B cell (primary cell): Measurements from ENCODE around the gene PSMD6. TPM values are rescaled to one million over a fixed set of nuclear protein-coding genes. Genes with fewer than 3 reads are reported as not detected.

Experiments
- ATAC-seq: fragments of 200-7000 bp; cut with Tn5 transposase; one replicate; pipeline ENCODE4 v1.10.0; 2021; ENCODE audit warnings: low read depth, mild to moderate bottlenecking, moderate number of reproducible peaks, moderate library complexity
- CTCF ChIA-PET: fragments of 350-600 bp; sonication (Branson Sonifier 250); formaldehyde crosslinking; loops from one replicate; lab custom pipeline; 2021; ENCODE audit warnings: antibody characterized with exemption, inconsistent platforms; lab: Charles Lee
- POLR2A ChIA-PET: fragments of 350-600 bp; sonication (Branson Sonifier 250); formaldehyde crosslinking; loops from one replicate; lab custom pipeline; 2021; ENCODE audit warnings: antibody characterized with exemption; lab: Charles Lee
- DNase-seq: peaks from one replicate; pipeline ENCODE4 v3.0.0; 2013
- H2AFZ ChIP-seq: 2 replicates; pipeline ENCODE4 v1.6.1; 2012; ENCODE audit warnings: mild to moderate bottlenecking, low read depth, low read length; ENCODE audit not compliant: insufficient read depth, poor library complexity, severe bottlenecking
- H3K27ac ChIP-seq, 2 donors: 1 replicate in 1 of 2; 2 replicates in 1 of 2; pipeline ENCODE4 v1.5.1; 2012 to 2013; ENCODE audit warnings: low read length in 2 of 2, mild to moderate bottlenecking in 2 of 2, moderate library complexity in 1 of 2
- H3K27me3 ChIP-seq, 4 experiments: fragments of 200-600 bp in 1 of 4; sonication (generic) in 1 of 4; replicated peaks in 1 of 4; 1 replicate in 2 of 4; 2 replicates in 2 of 4; pipeline versions ENCODE4 v1.6.1 to v1.7.0; 2013 to 2016; ENCODE audit warnings: low read length in 3 of 4, mild to moderate bottlenecking in 2 of 4, mixed read lengths in 1 of 4, moderate library complexity in 1 of 4; ENCODE audit not compliant: insufficient read depth in 4 of 4, control insufficient read depth in 3 of 4; ENCODE audit errors: control extremely low read depth in 1 of 4
- H3K36me3 ChIP-seq, 2 experiments: replicated peaks in 1 of 2; 1 replicate in 1 of 2; 2 replicates in 1 of 2; pipeline versions ENCODE4 v1.6.1 to v1.7.1; 2013; ENCODE audit warnings: low read length in 1 of 2; ENCODE audit not compliant: insufficient read depth in 2 of 2, control insufficient read depth in 1 of 2; ENCODE audit errors: control extremely low read depth in 1 of 2, extremely low read depth in 1 of 2
- H3K4me1 ChIP-seq, 2 donors: fragments of 200-600 bp in 1 of 2; sonication (generic) in 1 of 2; 1 replicate in 1 of 2; 2 replicates in 1 of 2; pipeline versions ENCODE4 v1.5.1 to v1.6.1; 2013 to 2017; ENCODE audit warnings: low read length in 2 of 2; ENCODE audit not compliant: control insufficient read depth in 2 of 2, insufficient read depth in 2 of 2
- H3K4me2 ChIP-seq: replicated peaks from 2 replicates; pipeline ENCODE3; 2012; ENCODE audit warnings: mild to moderate bottlenecking, low read depth, low read length; ENCODE audit not compliant: poor library complexity, severe bottlenecking
- H3K4me3 ChIP-seq, 5 experiments: fragments of 200-600 bp in 1 of 5; sonication (generic) in 1 of 5; 1 replicate in 3 of 5; 2 replicates in 2 of 5; pipeline versions ENCODE4 v1.5.1 to v1.7.0; 2011 to 2016; ENCODE audit warnings: low read length in 4 of 5, mild to moderate bottlenecking in 4 of 5, low read depth in 2 of 5, control low read depth in 1 of 5, moderate library complexity in 1 of 5; ENCODE audit not compliant: insufficient read depth in 1 of 5; ENCODE audit errors: control extremely low read depth in 1 of 5, extremely low read depth in 1 of 5
- H3K79me2 ChIP-seq: fragments of 200-600 bp; sonication (generic); one replicate; pipeline ENCODE4 v1.6.0; 2016; ENCODE audit warnings: low read length; ENCODE audit not compliant: control insufficient read depth, insufficient read depth
- H3K9ac ChIP-seq: fragments of 200-600 bp; sonication (generic); 2 replicates; pipeline ENCODE4 v1.6.1; 2017; ENCODE audit warnings: mild to moderate bottlenecking, low read length, moderate library complexity
- H3K9me3 ChIP-seq, 3 donors: one replicate each; pipeline versions ENCODE4 v1.6.1 to v1.7.1; 2013; ENCODE audit warnings: low read length in 2 of 3; ENCODE audit not compliant: control insufficient read depth in 2 of 3, insufficient read depth in 1 of 3; ENCODE audit errors: control extremely low read depth in 1 of 3
- H4K20me1 ChIP-seq: 2 replicates; pipeline ENCODE4 v1.6.0; 2012; ENCODE audit warnings: mild to moderate bottlenecking, low read length; ENCODE audit not compliant: insufficient read depth, control insufficient read depth, poor library complexity, severe bottlenecking
- H3K27ac Mint-ChIP-seq: one replicate; pipeline ENCODE4 v1.8.0; 2021; ENCODE audit warnings: mixed read lengths
- H3K27me3 Mint-ChIP-seq: one replicate; pipeline ENCODE4 v1.8.0; 2021; ENCODE audit warnings: mixed read lengths
- H3K4me1 Mint-ChIP-seq: one replicate; pipeline ENCODE4 v1.8.0; 2021; ENCODE audit warnings: mixed read lengths
- H3K4me3 Mint-ChIP-seq: one replicate; pipeline ENCODE4 v1.8.0; 2021; ENCODE audit warnings: mixed read lengths
- H3K9me3 Mint-ChIP-seq: one replicate; pipeline ENCODE4 v1.8.0; 2022; ENCODE audit warnings: mixed read lengths; ENCODE audit not compliant: insufficient read depth
- EZH2 ChIP-seq: IDR thresholded peaks from 2 replicates; pipeline ENCODE4 v1.6.1; 2012; ENCODE audit warnings: borderline replicate concordance, low read depth, mild to moderate bottlenecking, moderate library complexity, low read length; ENCODE audit not compliant: insufficient read depth, poor library complexity, severe bottlenecking
- WGBS: methylation state at CpG from one replicate; pipeline ENCODE4 v1.1.5; 2013; ENCODE audit warnings: missing lambda C conversion rate; ENCODE audit not compliant: insufficient coverage; 5-methylcytosine and 5-hydroxymethylcytosine counted together
- intact Hi-C: fragments of 100-400 bp; cut with micrococcal nuclease; formaldehyde crosslinking; loops from one replicate; pipeline ENCODE4 v1.10.0; 2022
- polyA plus RNA-seq: library from polyadenylated mRNA; depleted of rRNA; stranded (reverse); fragments of >200 nt; gene quantifications from 2 replicates; pipeline ENCODE4 v1.2.3, GENCODE V29; 2012
- total RNA-seq, 2 donors: library from RNA; stranded (reverse); fragments of 120-200 nt in 1 of 2; gene quantifications; 1 replicate in 1 of 2; 2 replicates in 1 of 2; pipeline versions ENCODE4 v1.2.3 to v1.2.4, GENCODE V29; 2013 to 2022
- TF ChIP-seq, protein P1 (sequence below): fragments of 200-600 bp; IDR thresholded peaks from one replicate; pipeline ENCODE4 v1.8.0; 2022; ENCODE audit warnings: antibody characterized with exemption, mild to moderate bottlenecking

Gene PSMD6
- total and polyA plus RNA-seq, 2 donors (not counting 1 experiment from before 2014, with no cell fraction given): 34.7 to 63.4 TPM

DNA sequence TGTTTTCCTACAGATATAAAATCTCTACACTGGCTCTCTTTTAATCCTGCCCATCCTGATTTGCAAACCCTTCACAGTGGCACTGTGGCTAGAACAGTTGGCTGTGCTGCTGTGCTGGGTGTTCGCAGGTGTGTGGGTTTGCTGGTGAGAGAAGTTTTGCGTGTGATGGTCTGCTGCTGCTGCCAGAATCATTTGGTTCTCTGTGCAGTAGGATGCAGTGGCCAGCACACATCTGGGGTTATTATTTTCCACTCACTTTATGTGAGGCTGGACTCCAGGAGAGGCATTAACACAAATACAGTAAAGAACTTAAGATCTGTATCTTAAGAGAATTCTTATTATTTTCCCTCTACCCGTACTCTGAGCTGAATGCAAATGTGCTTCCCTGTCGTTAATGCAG, 16.0 kb upstream of the PSMD6 start:
- no peaks in the 10 kb centered on the region for H3K27me3 ChIP-seq
- no peaks in the 10 kb centered on the region for H3K9me3 Mint-ChIP-seq
- H3K4me3 ChIP-seq: no peak overlapping the region
- no peaks in the 10 kb centered on the region for H3K79me2 ChIP-seq
- H3K4me1 ChIP-seq: peaks cover 24 to 29% of the 10 kb centered on the region in 2 donors
- WGBS: 90% methylated on average over 2 of the region's 4 CpGs
- no peak for ATAC-seq
- TF ChIP-seq EZH2: no peak
- TF ChIP-seq, protein P1, sequence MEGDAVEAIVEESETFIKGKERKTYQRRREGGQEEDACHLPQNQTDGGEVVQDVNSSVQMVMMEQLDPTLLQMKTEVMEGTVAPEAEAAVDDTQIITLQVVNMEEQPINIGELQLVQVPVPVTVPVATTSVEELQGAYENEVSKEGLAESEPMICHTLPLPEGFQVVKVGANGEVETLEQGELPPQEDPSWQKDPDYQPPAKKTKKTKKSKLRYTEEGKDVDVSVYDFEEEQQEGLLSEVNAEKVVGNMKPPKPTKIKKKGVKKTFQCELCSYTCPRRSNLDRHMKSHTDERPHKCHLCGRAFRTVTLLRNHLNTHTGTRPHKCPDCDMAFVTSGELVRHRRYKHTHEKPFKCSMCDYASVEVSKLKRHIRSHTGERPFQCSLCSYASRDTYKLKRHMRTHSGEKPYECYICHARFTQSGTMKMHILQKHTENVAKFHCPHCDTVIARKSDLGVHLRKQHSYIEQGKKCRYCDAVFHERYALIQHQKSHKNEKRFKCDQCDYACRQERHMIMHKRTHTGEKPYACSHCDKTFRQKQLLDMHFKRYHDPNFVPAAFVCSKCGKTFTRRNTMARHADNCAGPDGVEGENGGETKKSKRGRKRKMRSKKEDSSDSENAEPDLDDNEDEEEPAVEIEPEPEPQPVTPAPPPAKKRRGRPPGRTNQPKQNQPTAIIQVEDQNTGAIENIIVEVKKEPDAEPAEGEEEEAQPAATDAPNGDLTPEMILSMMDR: no peak
- peak overlapping the region; percentile 71 for H3K4me3 Mint-ChIP-seq
- H3K36me3 ChIP-seq: no peaks in the 10 kb centered on the region
- H4K20me1 ChIP-seq: no peaks in the 10 kb centered on the region
- peaks cover 0 to 3% (median 0%) of the 10 kb centered on the region in 3 donors for H3K9me3 ChIP-seq
- H3K27ac ChIP-seq: peak overlapping the region in 1 of 2 donors; percentile 19
- H3K27ac Mint-ChIP-seq: peak overlapping the region; percentile 28
- peaks cover 7% of the 10 kb centered on the region for H3K27me3 Mint-ChIP-seq
- POLR2A ChIA-PET: no interaction called here
- intact Hi-C loops: no loop called here
- H2AFZ ChIP-seq: peak overlapping the region; percentile 39
- H3K4me1 Mint-ChIP-seq: peaks cover 30% of the 10 kb centered on the region
- peak overlapping the region; percentile 15 for H3K9ac ChIP-seq
- no peak for DNase-seq
- H3K4me2 ChIP-seq: peak overlapping the region; percentile 43
- CTCF ChIA-PET: interaction anchor here (1.0 to 3.2 kb wide), 4 partner anchors 8 to 16 kb away, joined by 5 to 20 read pairs (median 8); partner anchors contain the start of gene PSMD6

GRCh38 chr3:64038253-64038767, 15.0 kb upstream of the PSMD6 start:
- Histone ChIP-seq H3K27me3 (no peaks in the 10 kb centered on the region), H3K4me3 (no peak overlapping the region), H3K79me2 (no peaks in the 10 kb centered on the region), H3K27ac (no peak overlapping the region), H3K9me3 (peaks cover 0 to 3% (median 3%) of the 10 kb centered on the region in 3 donors), H3K4me1 (peaks cover 24 to 29% of the 10 kb centered on the region in 2 donors), H3K9ac (no peak overlapping the region), H3K36me3 (no peaks in the 10 kb centered on the region), H2AFZ (no peak overlapping the region), H4K20me1 (no peaks in the 10 kb centered on the region), H3K4me2 (no peak overlapping the region)
- Mint-ChIP-seq H3K4me3 (no peak overlapping the region), H3K27ac (no peak overlapping the region), H3K4me1 (peaks cover 30% of the 10 kb centered on the region), H3K27me3 (peaks cover 8% of the 10 kb centered on the region), H3K9me3 (no peaks in the 10 kb centered on the region)
- ATAC-seq: no peak
- ChIA-PET CTCF (interaction anchor here (1.0 to 3.2 kb wide), 4 partner anchors 8 to 15 kb away, joined by 5 to 20 read pairs (median 8); partner anchors contain the start of gene PSMD6), POLR2A (no interaction called here)
- WGBS: 38% methylated on average over 4 of the region's 4 CpGs
- no peak for TF ChIP-seq EZH2
- TF ChIP-seq, protein P1: no peak
- intact Hi-C loops: no loop called here
- no peak for DNase-seq
